Right renal cortex interstitium (tissue), 3 donors: ENCODE results near the gene OR2Y1. TPM values are rescaled to one million over a fixed set of nuclear protein-coding genes. Genes with fewer than 3 reads are reported as not detected.
"Not testable (repeated sequence)": the region's sequence is repeated elsewhere in the genome, so short reads cannot be mapped to it uniquely, and the experiment has no call there.

Source experiments
- DNase-seq, 3 donors: peaks; one replicate each; pipeline ENCODE4 v3.0.0-alpha.2; 2013; ENCODE audit warnings: low read depth in 3 of 3, low spot score in 2 of 3
- polyA plus RNA-seq, 3 donors: library from polyadenylated mRNA; unstranded; fragments of 120-200 nt; gene quantifications; one replicate each; pipeline ENCODE4 v1.2.1, GENCODE V29; 2013; ENCODE audit not compliant: insufficient read length in 3 of 3

OR2Y1 gene, protein sequence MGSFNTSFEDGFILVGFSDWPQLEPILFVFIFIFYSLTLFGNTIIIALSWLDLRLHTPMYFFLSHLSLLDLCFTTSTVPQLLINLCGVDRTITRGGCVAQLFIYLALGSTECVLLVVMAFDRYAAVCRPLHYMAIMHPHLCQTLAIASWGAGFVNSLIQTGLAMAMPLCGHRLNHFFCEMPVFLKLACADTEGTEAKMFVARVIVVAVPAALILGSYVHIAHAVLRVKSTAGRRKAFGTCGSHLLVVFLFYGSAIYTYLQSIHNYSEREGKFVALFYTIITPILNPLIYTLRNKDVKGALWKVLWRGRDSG
- not detected for polyA plus RNA-seq

DNA sequence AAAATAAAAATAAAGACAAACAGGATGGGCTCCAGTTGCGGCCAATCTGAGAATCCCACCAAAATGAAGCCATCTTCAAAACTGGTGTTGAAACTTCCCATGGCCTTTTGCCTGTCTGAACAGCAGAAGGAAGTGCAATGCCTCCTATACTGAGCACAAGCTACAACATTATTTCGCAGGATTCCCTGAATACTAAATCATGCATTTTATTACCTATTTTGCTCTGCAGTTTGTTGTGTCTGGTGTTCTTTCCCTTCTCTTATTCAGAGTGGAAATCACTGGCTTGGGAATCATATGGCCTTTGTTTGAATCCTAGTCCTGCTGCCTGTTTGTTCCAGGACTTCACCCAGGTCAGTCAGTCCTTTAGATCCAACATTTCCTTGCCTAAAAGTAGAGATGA is at the start of gene OR2Y1:
Gene OR2Y1 (minus strand): TSS at position 101 of the 400 bp plus-strand sequence. CDS start 0 bp downstream, at position 101.
- no peak for DNase-seq

DNA sequence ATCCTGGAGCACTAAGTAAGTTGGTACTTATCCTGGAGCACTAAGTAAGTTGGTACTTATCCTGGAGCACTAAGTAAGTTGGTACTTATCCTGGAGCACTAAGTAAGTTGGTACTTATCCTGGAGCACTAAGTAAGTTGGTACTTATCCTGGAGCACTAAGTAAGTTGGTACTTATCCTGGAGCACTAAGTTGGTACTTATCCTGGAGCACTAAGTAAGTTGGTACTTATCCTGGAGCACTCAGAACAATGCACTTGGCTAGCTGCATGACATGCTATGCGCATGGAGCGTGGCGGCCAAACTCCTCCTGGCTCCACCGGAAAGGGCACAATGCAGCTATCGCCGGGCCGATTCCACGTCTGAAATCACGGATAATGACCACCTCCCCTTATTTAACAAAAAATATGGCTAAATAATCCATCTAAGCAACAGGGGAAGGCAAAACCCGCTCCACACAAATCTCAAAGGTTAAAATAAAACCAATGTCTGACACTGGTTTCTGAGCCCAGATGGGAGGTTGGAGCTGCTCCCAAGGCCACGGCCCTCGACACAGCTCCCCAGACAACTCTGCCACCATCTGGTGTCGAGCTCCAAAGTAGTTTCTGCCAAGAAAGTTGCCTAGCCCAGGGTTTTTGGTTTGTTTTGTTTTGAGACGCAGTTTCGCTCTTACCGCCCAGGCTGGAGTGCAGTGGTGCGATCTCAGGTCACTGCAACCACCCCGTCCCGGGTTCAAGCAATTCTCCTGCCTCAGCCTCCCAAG is 49.0 kb upstream of the OR2Y1 start:
- DNase-seq = not testable (repeated sequence)

DNA sequence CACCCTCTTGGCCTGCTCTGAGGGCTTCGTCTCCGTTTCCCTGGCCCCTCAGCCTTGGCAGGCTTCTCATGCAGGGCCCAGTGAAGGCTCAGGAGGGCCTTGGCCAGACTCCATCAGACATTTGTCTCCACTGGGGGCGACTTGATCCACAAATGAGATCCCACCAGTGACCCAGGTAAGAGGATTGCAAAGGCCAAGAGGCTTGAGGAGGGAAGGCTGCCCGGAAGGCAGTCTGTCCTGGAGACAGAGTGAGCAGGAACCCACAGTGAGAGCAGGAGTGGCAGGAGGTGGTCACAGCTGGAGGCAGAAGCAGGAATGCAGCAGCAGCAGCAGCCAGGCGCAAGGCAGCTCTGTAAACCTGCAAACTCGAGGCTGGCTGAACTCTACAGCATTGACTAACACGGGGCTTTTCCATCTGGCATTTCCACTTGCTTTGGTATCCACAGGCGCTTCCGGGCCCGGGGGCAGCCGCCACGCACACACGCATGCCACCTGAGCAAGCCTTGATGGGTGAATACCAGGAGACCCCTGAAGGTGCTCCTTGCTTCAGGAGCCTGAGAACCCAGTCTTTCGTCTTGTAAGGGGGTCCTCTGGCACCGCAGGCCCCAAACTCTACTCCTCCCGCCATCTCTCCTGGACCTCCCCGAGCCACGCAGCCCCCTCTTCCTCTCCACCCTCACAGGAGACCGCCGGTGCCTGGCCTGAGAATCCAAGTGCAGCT is 48.0 kb upstream of the OR2Y1 start:
- no peak for DNase-seq

DNA sequence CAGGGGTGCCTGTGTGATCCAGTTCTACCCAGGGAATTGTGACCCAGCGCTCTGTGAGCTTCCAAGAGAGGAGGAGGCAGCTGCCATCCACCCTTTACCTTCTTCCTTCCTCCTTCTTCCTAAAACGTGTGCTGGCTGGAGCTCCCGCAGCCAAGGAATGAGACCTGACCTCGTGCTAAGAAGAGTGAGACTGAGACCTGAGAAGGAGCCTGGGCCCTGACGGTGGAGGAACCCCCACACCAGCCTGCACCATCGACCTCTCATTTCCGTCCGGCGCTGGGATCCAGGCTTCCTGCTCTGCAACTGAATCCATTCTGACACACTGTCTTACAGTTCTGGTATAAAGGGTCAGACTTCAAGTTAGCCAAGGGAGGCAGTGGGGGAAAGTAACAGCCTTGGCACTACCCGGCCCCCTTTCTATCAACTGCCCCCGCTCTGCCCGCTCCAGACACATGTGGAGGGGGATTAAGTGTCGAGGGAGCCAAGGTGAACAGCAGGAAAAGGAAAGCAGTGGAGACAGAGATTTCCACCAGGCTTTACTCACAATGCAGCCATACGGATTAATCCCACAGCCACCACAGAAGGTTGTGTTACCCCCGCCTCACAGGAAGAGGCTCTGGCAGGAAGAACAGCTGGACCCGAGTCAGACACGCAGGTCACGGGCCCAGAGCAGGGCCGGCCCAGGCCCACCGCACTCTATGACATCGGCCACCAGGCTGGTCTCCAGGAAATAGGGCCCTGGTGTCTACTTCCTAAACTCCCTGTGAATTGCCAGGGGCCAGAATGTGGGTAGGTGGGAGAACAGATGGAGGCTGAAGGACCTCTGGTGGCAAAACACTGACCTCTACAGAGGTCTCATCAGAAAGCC is 46.9 kb upstream of the OR2Y1 start:
- no peak for DNase-seq

DNA sequence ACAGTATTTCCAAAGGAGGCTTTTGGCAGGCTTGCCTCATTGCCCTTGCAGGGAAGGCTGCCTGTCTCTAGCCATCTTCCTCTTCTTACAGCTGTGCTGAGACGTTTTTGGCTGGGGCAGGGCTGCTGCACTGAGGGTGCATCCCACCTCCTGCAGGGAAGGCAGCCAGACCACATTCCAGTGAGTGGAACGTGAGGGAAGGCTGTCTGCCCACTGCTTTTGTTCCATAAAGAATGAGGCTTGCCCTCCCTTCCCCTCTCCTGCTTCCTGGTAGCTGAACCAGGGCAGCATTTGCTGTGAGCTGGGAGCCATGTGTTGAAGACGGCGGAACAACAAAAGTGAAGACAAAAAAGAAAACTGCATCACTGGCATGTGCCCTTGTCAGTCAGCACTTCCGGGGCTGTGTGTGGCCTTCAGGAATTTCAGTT is 46.0 kb upstream of the OR2Y1 start:
- no peak for DNase-seq

DNA sequence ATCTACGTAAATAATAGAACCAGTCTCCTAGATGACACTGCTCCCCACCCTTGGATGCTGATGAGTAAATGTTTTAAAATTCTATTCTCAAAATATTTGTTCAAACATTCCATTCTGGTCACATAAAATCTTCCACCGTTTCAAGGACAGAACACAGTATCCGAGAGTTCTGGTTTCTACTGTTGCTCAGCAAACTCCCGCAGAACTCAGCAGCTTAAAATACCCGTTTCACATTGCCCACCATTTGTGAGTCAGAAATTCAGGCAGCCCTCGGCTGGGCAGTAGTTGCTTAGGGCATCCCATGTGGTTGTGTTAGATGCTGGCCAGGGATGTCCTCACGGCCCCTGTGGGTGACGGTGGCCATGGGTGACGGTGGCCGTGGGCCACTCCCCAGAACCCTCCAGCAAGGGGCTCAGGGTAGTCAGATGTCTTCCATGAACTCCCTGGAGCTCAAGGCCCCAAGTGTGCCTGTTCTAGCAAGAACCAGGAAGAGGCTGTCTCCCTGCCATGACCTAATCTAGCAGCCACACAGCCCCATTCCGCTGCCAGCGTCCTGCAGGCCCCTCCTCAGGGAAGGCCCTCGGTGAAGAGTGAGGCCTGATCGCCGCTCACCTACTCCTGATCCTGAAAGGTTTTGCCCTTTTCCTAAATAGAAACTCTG is 45.4 kb upstream of the OR2Y1 start:
- no peak for DNase-seq

DNA sequence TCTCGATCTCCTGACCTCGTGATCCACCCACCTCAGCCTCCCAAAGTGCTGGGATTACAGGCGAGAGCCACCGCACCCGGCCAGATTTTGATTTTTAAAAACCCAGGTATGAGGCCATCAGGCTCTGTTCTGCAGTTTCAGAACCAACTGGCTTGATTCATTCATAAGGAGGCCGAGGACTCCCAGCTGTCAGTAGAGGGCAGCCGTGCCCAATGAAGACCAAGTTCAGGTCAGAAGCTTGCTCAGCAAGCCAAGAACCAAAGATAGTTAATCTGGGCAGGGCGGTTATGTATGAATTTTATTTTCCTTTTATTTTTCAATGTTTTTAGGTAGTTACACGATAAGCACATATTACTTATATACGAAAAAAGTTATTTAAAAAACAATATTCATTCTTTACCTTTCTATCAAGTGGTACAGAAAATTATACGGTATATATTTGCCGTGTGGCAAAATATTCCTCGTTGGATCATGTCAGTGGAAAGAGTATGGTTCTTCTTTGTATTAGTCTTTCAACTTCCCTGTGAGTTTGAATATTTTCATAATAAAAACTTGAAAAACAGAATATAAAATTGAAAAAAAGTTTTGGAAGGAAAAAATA is 44.7 kb upstream of the OR2Y1 start:
- DNase-seq = peak in 1 of 3 donors; percentile 58

DNA sequence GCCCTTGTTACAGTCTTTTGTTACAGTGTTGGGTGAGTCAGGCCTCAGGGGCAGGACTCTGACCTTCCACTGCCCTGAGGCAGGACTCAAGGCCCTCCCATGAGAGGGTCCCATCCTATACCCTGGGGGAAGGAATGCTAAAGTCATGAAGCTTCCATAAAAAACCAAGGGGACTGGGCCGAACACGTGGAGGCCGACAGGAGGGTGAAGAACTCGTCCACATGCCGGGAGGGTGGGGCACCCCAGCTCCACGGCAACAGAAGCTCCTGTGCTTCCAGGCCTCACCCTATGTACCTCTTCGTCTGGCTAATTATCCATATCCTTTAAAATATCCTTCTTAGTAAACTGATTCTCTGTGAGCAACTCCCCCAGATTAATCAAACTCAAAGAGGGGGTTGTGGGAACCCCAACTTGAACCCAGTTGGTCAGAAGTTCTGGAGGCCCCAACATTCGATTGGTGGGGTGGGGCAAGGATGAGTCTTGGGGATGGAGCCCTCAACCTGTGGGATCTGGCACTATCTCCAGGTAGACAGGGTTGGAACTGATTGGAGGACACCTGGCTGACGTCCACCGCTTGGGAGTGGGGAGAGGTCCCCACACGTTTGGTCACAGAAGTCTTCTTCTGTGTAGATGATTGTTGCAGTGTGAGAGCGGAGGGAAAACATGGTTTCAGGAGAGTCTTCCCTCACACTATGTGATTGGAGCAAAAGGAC is 43.6 kb upstream of the OR2Y1 start:
- no peak for DNase-seq

DNA sequence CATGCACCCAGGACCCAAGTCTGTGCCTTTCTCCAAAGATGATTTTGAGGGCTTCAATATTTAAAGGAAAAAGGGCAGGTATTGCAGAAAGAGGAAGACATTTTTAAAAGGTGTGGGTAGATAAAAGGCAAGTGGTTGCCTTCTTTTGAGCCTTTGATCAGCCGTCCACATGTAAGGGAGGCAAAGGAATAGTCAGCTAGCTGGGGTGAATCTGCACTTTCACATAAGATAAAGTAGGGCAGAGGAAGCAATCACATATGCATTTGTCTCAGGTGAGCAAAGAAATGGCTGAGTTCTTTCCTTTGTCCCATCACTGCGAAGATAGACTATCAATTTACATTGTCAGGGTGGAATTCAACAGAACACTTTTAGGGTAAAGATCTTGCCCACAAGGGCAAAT is 42.9 kb upstream of the OR2Y1 start:
- DNase-seq = no peak

DNA sequence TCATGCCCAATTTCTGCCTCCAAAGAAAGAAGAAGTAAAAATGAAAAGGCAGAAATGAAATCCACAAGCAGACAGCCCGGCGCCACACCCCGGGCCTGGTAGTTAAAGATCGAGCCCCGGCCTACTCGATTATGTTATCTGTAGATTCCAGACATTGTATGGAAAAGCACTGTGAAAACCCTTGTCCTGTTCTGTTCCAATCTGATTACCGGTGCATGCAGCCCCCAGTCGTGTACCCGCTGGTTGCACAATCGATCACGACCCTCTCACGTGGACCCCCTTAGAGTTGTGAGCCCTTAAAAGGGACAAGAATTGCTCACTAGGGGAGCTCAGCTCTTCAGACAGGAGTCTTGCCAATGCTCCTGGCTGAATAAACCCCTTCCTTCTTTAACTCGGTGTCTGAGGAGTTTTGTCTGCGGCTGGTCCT is 42.1 kb upstream of the OR2Y1 start:
- not testable (repeated sequence) for DNase-seq

DNA sequence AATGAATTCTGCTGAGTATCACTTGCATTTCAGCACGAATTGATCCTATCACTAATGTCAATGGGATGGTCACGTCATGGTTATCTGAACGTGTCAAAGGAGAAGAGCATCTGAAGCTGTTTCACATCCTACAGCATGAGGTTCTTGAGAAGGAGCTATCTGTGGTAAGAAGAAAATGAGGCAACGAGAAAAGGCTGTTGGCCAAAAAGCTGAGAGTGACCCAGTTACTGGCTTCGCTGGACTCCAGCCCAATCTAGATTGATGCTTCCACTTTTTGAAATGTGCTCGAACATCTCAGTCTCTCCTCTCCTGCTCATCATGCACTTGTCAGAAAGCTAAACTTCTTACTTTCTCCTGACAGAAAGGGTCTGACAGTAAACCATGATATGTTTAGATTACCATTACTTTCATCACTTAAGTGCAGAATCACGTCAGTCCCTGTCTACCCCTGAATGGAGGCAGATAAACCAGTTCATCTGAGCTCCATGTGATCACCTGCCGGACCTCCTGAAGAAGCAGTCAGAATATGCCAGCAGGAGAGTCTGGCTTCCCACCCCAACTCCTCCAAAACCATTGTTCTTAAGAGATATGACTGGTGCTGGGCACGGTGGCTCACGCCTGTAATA is 40.2 kb upstream of the OR2Y1 start:
- DNase-seq = no peak

DNA sequence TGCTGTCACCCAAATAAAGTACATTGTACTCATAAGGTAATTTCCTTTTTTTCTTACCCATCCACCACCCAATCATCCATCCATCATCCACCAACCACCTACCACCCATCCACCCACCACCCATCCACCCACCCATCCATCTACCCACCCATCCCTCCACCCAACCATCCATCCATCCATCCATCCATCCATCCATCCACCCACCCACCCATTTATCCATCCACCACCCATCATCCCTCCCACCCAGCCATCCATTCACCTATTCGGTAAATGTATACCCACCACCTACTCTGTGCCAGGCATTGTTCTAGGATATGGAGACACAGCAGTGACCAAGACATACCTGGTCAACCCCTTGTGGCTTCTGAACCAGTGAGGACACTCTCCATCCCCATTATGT is 37.6 kb upstream of the OR2Y1 start:
- DNase-seq = no peak

DNA sequence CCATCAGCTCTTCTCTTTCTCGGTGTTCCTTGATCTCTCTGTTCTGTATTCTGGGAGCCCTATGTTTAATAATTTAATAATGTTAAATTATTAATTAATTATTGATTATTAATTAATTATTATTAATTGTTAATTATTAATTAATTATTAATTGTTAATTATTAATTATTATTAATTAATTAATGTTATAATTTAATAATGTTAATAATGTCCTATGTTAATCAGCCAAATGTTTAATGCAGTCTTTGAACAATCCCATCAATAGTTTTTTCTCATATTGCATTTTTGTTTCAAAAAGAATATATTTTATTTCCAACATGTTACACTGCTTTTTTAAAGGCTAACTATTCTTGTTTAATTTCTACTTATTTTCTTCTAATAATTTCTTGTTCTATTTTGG is 36.5 kb upstream of the OR2Y1 start:
- DNase-seq = no peak

DNA sequence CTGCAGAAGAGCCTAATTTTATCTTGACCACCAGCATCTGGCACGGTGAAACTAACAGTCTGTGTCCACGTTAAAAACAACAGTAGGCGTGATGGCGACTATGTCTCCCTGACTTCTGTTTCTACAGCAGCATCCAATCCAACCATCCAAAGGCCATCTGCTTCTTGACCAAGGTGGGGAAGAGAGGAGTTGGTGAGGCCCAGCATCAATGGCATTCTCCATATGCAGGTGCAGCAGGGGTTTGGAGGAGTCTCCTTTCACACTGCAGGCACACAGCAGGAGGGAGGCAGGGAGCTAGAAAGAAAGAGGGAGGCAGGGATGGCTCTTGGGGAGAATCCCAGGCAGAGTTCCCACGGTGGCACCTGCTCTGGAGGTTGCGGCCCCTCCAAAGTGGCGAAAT is 35.8 kb upstream of the OR2Y1 start:
- DNase-seq = no peak

DNA sequence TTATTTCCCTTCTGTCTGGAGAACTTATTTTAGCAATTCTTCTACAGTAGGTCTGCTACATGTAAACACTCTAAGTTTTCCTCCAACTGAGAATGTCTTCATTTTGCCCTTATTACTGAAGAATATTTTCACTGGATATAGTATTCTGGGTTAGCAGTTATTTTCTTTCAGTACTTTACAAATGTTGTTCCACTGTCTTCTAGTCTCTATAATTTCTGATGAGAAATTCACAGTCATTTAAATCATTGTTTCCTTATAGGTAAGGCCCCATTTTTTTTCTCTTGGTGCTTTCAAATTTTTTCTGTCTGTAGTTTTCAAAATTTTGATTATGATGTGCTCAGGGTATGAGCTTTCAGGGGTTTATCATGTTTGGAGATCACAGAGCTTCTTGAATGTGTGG is 32.0 kb upstream of the OR2Y1 start:
- no peak for DNase-seq

DNA sequence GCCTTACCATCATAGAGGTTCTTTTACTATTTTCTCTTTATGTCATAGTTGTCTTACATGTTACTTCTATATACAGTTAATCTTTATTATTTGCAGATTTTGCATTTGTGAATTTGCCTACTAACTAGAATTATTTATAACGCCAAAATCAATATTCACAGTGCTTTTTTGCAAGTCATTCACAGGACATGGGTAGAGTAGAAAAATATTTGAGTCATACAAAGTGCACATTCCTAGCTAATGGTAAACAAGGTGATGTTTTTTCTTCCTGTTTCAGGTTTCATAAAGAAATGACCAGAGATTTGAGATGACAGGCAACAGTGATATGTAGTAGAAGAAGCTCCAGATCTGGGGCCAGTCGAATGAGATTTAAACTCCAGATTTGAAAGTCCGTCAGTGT is 30.0 kb upstream of the OR2Y1 start:
- DNase-seq = no peak

DNA sequence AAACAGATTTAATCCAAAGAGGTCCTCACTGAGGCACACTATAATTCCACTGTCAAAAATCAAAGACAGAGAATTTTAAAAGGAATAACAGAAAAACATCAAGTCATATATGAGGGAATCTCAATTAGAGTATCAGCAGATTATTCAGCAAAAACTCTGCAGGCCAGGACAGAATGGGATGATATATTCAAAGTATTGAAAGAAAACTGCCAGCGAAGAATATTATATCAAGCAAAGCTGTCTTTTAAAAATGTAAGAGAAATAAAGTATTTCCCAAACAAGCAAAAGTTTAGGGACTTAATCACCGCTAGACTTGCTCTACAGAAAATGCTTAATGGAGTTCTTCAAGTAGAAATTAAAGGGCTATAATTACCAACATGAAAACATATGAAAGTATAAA is 15.7 kb upstream of the OR2Y1 start:
- no peak for DNase-seq

DNA sequence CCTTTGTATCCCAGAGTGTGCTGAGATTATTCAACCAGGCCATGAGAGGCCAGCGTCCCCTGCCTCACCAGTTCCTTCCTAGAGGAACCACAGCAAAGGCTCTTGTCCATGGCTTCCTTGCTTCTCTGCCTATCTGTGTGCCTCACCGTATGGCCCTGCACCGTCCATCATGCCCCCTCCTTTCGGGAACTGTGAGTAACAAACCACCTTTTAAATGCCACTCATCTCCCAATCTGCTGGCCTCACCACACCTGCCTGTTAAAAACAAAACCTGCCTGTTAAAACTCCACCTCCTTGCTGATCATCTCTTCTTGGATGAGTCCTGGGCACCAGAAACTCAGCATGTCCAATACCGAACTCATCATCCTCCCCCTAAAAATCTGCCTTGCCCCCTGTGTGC is 4.4 kb upstream of the OR2Y1 start:
- DNase-seq = no peak

DNA sequence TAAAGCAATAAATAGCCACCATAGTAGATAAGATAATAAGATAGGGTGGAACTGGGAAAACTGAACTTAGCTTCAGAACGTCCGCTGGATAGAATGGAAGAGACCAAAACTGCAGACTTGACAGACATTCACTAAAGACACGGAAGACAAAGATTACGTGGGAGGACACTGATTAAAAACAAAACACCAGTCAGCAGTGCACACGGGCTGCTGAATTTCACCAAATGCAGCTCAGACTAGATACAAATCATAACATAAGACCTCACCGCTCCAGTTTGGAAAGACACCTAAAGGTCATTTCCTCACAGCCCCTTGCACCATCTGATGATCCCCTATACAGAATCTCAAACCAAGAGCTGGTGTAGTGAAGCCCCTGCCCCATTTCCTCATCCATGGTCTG is 2.9 kb upstream of the OR2Y1 start:
- DNase-seq = no peak
